ENCODE results near the gene CYTH1. TPM values are rescaled to one million over a fixed set of nuclear protein-coding genes. Genes with fewer than 3 reads are reported as not detected.

Gene CYTH1
- total RNA-seq, 1 experiment from 2014 or later: 9.7 TPM

DNA sequence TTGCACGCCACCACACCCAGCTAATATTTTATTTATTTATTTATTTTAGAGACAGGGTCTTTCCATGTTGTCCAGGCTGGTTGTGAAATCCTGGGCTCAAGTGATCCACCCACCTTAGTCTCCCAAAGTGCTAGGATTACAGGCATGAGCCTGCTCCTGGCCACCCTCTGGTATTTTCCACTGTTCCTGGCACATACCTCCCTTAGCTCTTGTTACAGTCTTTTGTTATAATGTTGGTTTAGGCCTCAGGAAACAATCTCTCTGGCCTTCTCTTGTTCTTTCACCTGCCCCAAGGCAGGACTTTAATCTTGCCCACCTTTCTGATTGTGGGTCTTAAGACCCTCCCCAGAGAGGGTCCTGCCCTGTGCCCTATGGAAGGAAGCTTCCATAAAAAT lies 3.6 kb upstream of the CYTH1 start:
- Mint-ChIP-seq H3K27me3 (ENCODE audit: low read depth) (no peaks in the 10 kb centered on the region; the same call in 1 of the 2 replicates), H3K27ac (peak overlapping the region; percentile 44 to 76 (median 75); a peak in 3 of 7 replicates), H3K36me3 (ENCODE audit: insufficient read depth in 1 of 3, low read depth in 3 of 3) (peaks cover 0 to 22% (median 8%) of the 10 kb centered on the region in 3 experiments; a peak in 5 of 7 replicates), H3K4me1 (peaks cover 27 to 33% of the 10 kb centered on the region in 2 experiments), H3K4me3 (no peak overlapping the region; a peak in 1 of 5 replicates), H3K9me3 (no peaks in the 10 kb centered on the region)
- TF ChIP-seq, protein P1, sequence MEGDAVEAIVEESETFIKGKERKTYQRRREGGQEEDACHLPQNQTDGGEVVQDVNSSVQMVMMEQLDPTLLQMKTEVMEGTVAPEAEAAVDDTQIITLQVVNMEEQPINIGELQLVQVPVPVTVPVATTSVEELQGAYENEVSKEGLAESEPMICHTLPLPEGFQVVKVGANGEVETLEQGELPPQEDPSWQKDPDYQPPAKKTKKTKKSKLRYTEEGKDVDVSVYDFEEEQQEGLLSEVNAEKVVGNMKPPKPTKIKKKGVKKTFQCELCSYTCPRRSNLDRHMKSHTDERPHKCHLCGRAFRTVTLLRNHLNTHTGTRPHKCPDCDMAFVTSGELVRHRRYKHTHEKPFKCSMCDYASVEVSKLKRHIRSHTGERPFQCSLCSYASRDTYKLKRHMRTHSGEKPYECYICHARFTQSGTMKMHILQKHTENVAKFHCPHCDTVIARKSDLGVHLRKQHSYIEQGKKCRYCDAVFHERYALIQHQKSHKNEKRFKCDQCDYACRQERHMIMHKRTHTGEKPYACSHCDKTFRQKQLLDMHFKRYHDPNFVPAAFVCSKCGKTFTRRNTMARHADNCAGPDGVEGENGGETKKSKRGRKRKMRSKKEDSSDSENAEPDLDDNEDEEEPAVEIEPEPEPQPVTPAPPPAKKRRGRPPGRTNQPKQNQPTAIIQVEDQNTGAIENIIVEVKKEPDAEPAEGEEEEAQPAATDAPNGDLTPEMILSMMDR (conservative IDR thresholded peaks at IDR 0.05): no peak
- Histone ChIP-seq H2BK5ac (ENCODE audit: insufficient read length, low read length) (no peak overlapping the region), H4K20me1 (ENCODE audit: control insufficient read depth, insufficient read depth, insufficient read length) (no peaks in the 10 kb centered on the region), H2AFZ (ENCODE audit: low read length) (no peak overlapping the region), H3K4ac (ENCODE audit: low read depth, low read length) (no peak overlapping the region), H3K4me1 (ENCODE audit: insufficient read depth, low read length) (no peaks in the 10 kb centered on the region; the same call in 1 of the 2 replicates), H4K5ac (ENCODE audit: insufficient read length, low read depth, low read length) (no peak overlapping the region), H3K9me3 (ENCODE audit: control insufficient read depth, low read depth, low read length) (no peaks in the 10 kb centered on the region), H3K23me2 (ENCODE audit: insufficient read length, low read depth, low read length, poor library complexity, severe bottlenecking) (no peaks in the 10 kb centered on the region), H2BK12ac (ENCODE audit: insufficient read length, low read depth, low read length) (no peak overlapping the region), H3T11ph (ENCODE audit: low read length) (no peak overlapping the region), H3K79me2 (ENCODE audit: insufficient read depth, low read length) (no peaks in the 10 kb centered on the region; the same call in 1 of the 2 replicates), H2BK15ac (ENCODE audit: low read depth, low read length) (no peak overlapping the region), H2BK120ac (ENCODE audit: low read depth, low read length, poor library complexity, severe bottlenecking) (no peak overlapping the region), H3K27me3 (ENCODE audit: insufficient read depth, low read length) (no peaks in the 10 kb centered on the region), H3K18ac (ENCODE audit: insufficient read length, low read depth, low read length) (no peak overlapping the region), H3K9ac (ENCODE audit: extremely low read depth, insufficient read length, low read length) (no peak overlapping the region), H3K79me1 (ENCODE audit: insufficient read depth, low read depth, low read length, poor library complexity, severe bottlenecking) (no peaks in the 10 kb centered on the region), H3K27ac (ENCODE audit: insufficient read length, low read depth, low read length) (no peak overlapping the region), H3K23ac (ENCODE audit: insufficient read length, low read depth, low read length) (no peak overlapping the region), H2BK20ac (ENCODE audit: low read depth, low read length, poor library complexity, severe bottlenecking) (no peak overlapping the region), H3K14ac (ENCODE audit: insufficient read depth, low read length) (no peak overlapping the region), H2AK5ac (ENCODE audit: insufficient read length, low read length) (no peak overlapping the region), H4K91ac (ENCODE audit: insufficient read length, low read depth, low read length) (no peak overlapping the region), H4K8ac (replicated peaks; ENCODE audit: insufficient read length, low read depth, low read length) (no peak overlapping the region), H3K56ac (ENCODE audit: insufficient read length, low read depth, low read length) (no peak overlapping the region), H3K4me2 (ENCODE audit: insufficient read depth, insufficient read length, low read length) (no peak overlapping the region)
- DNase-seq: no peak
- no CpG with 5 or more reads among the region's 1 CpG for WGBS (ENCODE audit: extremely low coverage, insufficient read length, low lambda C conversion rate)
